MG63 (cell line): ENCODE data around the gene CDC14A. TPM values are rescaled to one million over a fixed set of nuclear protein-coding genes. Genes with fewer than 3 reads are reported as not detected.

Experiments
- DNase-seq: peaks from one replicate; pipeline ENCODE4 v3.0.0-alpha.2; 2020
- H3K27me3 ChIP-seq: fragments of 250-450 bp; sonication (Bioruptor Pico); 2 replicates; pipeline ENCODE4 v1.5.1; 2020; ENCODE audit warnings: mild to moderate bottlenecking, moderate library complexity
- H3K36me3 ChIP-seq: fragments of 250-450 bp; sonication (Bioruptor Pico); 2 replicates; pipeline ENCODE4 v1.5.1; 2020; ENCODE audit warnings: mild to moderate bottlenecking, moderate library complexity
- H3K4me3 ChIP-seq: fragments of 250-450 bp; sonication (Bioruptor Pico); 2 replicates; pipeline ENCODE4 v1.5.1; 2020; ENCODE audit warnings: mild to moderate bottlenecking, moderate library complexity
- H3K9me3 ChIP-seq: fragments of 250-450 bp; sonication (Bioruptor Pico); 2 replicates; pipeline ENCODE4 v1.5.1; 2020; ENCODE audit warnings: mild to moderate bottlenecking, moderate library complexity
- total RNA-seq: library from RNA; depleted of rRNA; stranded (reverse); fragments of >200 nt; shearing (Covaris generic); gene quantifications from 2 replicates; pipeline ENCODE4 v1.2.3, GENCODE V29; 2014; ENCODE audit warnings: low replicate concordance

Gene CDC14A
- total RNA-seq, 1 experiment from 2014 or later: 0.46 TPM

- Histone ChIP-seq H3K36me3 (no peaks in the 10 kb centered on the region), H3K27me3 (peaks cover 5% of the 10 kb centered on the region), H3K9me3 (no peaks in the 10 kb centered on the region), H3K4me3 (no peak overlapping the region)
- no peak for DNase-seq
Observed at GRCh38 chr1:100411019-100411418, 58.7 kb downstream of the CDC14A start.

- Histone ChIP-seq H3K4me3 (no peak overlapping the region), H3K9me3 (no peaks in the 10 kb centered on the region), H3K27me3 (peaks cover 5% of the 10 kb centered on the region), H3K36me3 (no peaks in the 10 kb centered on the region)
- no peak for DNase-seq
Observed at GRCh38 chr1:100411574-100411973, 59.3 kb downstream of the CDC14A start.

GRCh38 chr1:100413035-100413434 is 60.7 kb downstream of the CDC14A start:
- H3K9me3 ChIP-seq: no peaks in the 10 kb centered on the region
- no peak overlapping the region for H3K4me3 ChIP-seq
- no peak for DNase-seq
- no peaks in the 10 kb centered on the region for H3K36me3 ChIP-seq
- peaks cover 5% of the 10 kb centered on the region for H3K27me3 ChIP-seq

GRCh38 chr1:100414693-100415497 is 62.6 kb downstream of the CDC14A start:
- DNase-seq: no peak
- no peaks in the 10 kb centered on the region for H3K36me3 ChIP-seq
- H3K4me3 ChIP-seq: no peak overlapping the region
- H3K27me3 ChIP-seq: peaks cover 5% of the 10 kb centered on the region
- H3K9me3 ChIP-seq: no peaks in the 10 kb centered on the region

- no peak overlapping the region for H3K4me3 ChIP-seq
- no peaks in the 10 kb centered on the region for H3K9me3 ChIP-seq
- no peaks in the 10 kb centered on the region for H3K36me3 ChIP-seq
- peaks cover 5% of the 10 kb centered on the region for H3K27me3 ChIP-seq
- DNase-seq: no peak
Observed at GRCh38 chr1:100415498-100415778, 63.1 kb downstream of the CDC14A start.

DNA sequence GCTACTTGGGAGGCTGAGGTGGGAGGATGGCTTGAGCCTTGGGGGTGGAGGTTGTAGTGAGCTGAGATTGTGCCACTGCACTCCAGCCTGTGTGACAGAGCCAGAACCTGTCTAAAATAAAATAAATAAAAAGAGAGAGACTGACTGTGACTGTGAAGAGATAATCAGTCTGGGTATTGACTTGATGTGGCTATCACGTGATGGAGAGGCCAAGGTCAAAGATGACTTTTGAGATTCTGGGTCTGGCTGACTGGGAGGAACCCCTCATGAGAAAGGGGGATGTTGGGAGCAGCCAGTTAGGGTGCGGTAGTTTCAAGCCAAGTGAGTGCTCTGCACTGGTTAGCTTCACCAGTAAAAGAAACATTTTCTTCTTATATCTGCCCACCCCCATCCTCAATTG is 66.8 kb downstream of the CDC14A start:
- Histone ChIP-seq H3K36me3 (no peaks in the 10 kb centered on the region), H3K4me3 (no peak overlapping the region), H3K9me3 (no peaks in the 10 kb centered on the region), H3K27me3 (peaks cover 6% of the 10 kb centered on the region)
- DNase-seq: no peak

- DNase-seq: no peak
- H3K9me3 ChIP-seq: no peaks in the 10 kb centered on the region
- H3K4me3 ChIP-seq: no peak overlapping the region
- H3K27me3 ChIP-seq: peaks cover 2% of the 10 kb centered on the region; the same call in 1 of the 2 replicates
- no peaks in the 10 kb centered on the region for H3K36me3 ChIP-seq
Observed at GRCh38 chr1:100422065-100422464, 69.8 kb downstream of the CDC14A start.

DNA sequence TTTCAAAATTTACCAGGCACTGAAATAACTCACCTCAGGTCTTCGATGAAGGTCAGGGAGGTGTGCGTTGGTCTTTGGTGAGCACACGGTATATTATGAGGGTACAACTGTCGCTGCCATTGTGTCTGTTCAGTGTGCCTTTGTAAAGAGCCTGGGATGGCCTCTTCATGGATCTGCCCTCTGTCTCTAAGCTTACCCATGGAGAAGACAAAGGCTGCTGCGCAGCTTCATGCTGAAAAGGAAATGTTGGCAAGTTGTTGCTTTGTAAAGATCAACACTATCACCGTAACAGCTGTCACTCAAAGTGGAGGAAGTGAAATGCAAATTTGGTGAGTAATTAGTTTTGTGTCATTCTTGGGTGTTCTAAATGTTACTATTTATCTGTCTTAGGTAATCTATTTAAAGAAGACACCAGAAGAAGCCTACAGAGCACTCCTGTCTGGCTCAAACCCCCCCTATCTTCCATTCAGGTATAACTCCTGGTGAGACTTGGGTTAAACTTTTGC is 71.6 kb downstream of the CDC14A start:
- no peaks in the 10 kb centered on the region for H3K9me3 ChIP-seq
- no peak for DNase-seq
- H3K27me3 ChIP-seq: peaks cover 2% of the 10 kb centered on the region; the same call in 1 of the 2 replicates
- no peaks in the 10 kb centered on the region for H3K36me3 ChIP-seq
- H3K4me3 ChIP-seq: no peak overlapping the region

- H3K4me3 ChIP-seq: no peak overlapping the region
- no peaks in the 10 kb centered on the region for H3K9me3 ChIP-seq
- DNase-seq: no peak
- H3K27me3 ChIP-seq: no peaks in the 10 kb centered on the region
- no peaks in the 10 kb centered on the region for H3K36me3 ChIP-seq
Observed at GRCh38 chr1:100428160-100428559, 75.9 kb downstream of the CDC14A start.

GRCh38 chr1:100430325-100430756 is 78.0 kb downstream of the CDC14A start:
- Histone ChIP-seq H3K9me3 (no peaks in the 10 kb centered on the region), H3K36me3 (no peaks in the 10 kb centered on the region), H3K27me3 (no peaks in the 10 kb centered on the region), H3K4me3 (no peak overlapping the region)
- DNase-seq: no peak

DNA sequence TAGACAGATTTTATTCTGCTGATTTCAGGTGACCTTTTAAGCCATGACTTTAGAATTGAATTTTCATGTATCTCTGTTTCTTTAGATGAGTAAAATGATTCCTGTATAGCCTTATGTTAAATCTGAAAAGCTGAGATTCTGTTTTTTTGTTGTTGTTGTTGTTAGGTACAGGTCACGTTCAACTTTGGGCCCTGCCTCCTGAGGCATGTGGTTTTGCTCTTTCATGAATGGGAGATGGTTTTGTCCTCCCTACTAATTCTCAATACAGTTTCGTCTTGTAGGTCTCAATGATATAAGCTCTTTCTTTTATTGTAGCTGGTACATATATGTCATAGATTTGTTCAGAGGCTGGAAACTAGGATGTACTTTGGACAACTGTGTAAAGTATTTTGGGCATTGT is 79.6 kb downstream of the CDC14A start:
- no peak for DNase-seq
- no peaks in the 10 kb centered on the region for H3K36me3 ChIP-seq
- H3K27me3 ChIP-seq: no peaks in the 10 kb centered on the region
- H3K9me3 ChIP-seq: no peaks in the 10 kb centered on the region
- no peak overlapping the region for H3K4me3 ChIP-seq

DNA sequence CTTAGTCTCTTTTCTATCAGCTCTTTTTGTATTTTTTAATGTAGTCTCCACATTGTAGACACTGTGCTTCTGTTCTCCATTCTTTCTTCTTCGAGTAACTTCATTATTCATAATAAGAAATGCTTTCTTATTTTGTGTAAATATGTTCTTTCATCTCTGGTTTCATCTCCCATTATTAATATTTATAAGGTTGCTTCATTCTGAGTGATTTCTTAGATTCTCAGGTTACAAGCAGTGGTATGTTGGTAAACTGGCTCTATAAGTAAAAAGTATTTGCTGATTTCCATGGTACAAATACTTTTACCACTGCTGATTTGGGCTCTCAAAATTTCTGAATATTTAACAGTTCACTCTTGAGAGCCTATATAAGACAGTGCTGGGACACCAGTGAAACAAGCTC is 81.3 kb downstream of the CDC14A start:
- no peak for DNase-seq
- Histone ChIP-seq H3K36me3 (no peaks in the 10 kb centered on the region), H3K27me3 (no peaks in the 10 kb centered on the region), H3K9me3 (no peaks in the 10 kb centered on the region), H3K4me3 (no peak overlapping the region)

- no peak overlapping the region for H3K4me3 ChIP-seq
- no peaks in the 10 kb centered on the region for H3K9me3 ChIP-seq
- H3K27me3 ChIP-seq: no peaks in the 10 kb centered on the region
- no peak for DNase-seq
- H3K36me3 ChIP-seq: no peaks in the 10 kb centered on the region
Observed at GRCh38 chr1:100434831-100435230, 82.5 kb downstream of the CDC14A start.

GRCh38 chr1:100438375-100438774 is 86.1 kb downstream of the CDC14A start:
- DNase-seq: no peak
- Histone ChIP-seq H3K27me3 (no peaks in the 10 kb centered on the region), H3K9me3 (no peaks in the 10 kb centered on the region), H3K36me3 (no peaks in the 10 kb centered on the region), H3K4me3 (no peak overlapping the region)

DNA sequence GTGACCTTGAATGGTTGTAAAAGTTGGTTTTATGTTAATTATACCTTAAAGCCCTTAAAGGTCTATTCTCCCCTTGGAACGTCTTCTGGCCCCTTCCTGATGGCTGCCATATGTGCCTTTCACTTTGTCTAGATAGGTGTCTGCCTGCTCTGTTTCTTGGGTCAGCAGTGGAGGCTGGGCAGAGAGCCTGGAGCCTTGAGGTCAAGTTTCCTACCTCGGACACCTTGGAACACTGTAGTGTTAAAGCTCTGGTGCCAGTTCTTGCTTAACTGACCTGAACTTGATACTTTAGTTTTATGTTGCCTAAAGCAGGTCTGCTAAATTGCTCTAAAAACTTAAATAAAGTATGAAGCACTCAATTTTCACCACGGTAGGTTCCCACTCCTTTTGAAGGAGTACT is 86.5 kb downstream of the CDC14A start:
- Histone ChIP-seq H3K4me3 (no peak overlapping the region), H3K36me3 (no peaks in the 10 kb centered on the region), H3K9me3 (no peaks in the 10 kb centered on the region), H3K27me3 (no peaks in the 10 kb centered on the region)
- DNase-seq: no peak

DNA sequence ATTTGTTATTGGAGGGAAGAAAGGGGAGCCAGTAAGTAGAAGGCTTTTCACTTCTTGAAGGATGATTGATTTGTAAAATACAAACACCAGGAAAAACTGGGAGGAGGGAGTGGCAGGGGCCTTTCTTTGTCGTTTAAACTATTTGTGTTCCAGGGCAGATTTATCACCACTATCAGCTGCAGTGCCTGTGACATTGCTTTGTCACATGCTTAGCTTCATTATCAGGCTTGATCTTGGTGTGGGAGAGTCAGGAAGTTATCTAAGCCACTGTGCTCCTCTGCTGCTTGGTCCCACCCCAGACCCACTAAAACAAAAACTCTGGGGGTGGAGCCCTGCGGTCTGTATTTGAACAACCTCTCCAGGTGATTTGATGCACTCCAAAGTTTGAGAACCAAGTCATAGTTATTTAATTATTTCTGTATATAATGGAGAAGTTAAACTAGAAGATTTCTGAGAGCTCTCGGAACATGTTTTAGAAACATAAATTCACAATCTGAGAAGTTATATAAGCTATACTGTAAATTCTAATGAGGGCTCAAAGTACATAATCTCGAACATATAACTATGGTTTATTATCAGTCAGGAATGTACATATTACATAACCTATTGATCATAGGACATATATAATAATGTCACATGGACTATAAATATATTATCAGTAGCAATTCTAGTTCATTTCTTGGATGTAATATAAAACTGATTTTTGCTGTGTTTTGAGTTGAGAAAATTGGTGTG is 87.9 kb downstream of the CDC14A start:
- DNase-seq: no peak
- H3K9me3 ChIP-seq: no peaks in the 10 kb centered on the region
- H3K4me3 ChIP-seq: no peak overlapping the region
- no peaks in the 10 kb centered on the region for H3K27me3 ChIP-seq
- H3K36me3 ChIP-seq: no peaks in the 10 kb centered on the region

DNA sequence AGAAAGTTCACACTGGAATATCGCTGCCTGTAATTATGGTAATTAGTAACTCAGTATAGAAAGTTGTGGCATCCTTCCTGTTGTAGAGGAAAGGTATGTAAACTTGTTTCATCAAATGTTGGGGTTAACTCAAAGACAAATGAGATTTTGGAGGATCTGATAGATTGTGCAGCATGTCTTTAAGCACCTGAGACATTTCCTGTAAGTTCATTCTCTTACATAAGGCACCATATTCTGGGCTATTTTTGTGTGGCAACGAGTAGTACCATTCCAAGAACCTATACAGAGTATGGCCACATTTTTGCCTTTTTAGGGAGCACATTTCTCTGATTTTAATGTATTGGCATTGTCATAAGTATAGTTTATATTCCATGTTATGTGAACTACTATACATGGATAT is 88.8 kb downstream of the CDC14A start:
- DNase-seq: no peak
- Histone ChIP-seq H3K36me3 (no peaks in the 10 kb centered on the region), H3K27me3 (no peaks in the 10 kb centered on the region), H3K9me3 (no peaks in the 10 kb centered on the region), H3K4me3 (no peak overlapping the region)

DNA sequence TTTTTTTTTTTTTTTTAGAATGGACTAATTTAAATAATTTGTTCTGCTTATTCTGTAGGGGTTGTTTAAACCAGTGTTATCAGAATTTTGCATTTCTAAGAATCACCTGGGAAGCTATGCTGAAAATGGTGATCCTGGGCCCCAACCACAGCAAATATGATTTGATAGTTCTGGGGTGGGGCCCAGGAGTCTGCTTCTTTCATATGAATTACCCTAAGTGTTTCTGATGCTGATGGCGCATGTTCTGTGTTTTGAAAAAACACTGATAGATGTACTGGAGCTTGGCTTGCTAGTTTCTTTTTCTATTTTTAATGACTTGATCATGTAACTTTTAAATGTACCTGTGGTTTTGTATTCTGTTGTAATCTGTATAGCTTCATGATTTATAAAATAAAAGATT is 89.3 kb downstream of the CDC14A start:
- H3K36me3 ChIP-seq: no peaks in the 10 kb centered on the region
- no peak for DNase-seq

More for the DNA sequence above, 89.3 kb downstream of the CDC14A start:
- Histone ChIP-seq H3K4me3 (no peak overlapping the region), H3K27me3 (no peaks in the 10 kb centered on the region), H3K9me3 (no peaks in the 10 kb centered on the region)
